Fibroblast of the conjunctiva (primary cell): ENCODE data around the gene MAD2L1.
"Not testable (repeated sequence)": the region's sequence is repeated elsewhere in the genome, so short reads cannot be mapped to it uniquely, and the experiment has no call there.

Experiments
- DNase-seq: peaks from one replicate; pipeline ENCODE4 v3.0.0-alpha.2; 2010; ENCODE audit warnings: low read depth

The MAD2L1 gene

DNA sequence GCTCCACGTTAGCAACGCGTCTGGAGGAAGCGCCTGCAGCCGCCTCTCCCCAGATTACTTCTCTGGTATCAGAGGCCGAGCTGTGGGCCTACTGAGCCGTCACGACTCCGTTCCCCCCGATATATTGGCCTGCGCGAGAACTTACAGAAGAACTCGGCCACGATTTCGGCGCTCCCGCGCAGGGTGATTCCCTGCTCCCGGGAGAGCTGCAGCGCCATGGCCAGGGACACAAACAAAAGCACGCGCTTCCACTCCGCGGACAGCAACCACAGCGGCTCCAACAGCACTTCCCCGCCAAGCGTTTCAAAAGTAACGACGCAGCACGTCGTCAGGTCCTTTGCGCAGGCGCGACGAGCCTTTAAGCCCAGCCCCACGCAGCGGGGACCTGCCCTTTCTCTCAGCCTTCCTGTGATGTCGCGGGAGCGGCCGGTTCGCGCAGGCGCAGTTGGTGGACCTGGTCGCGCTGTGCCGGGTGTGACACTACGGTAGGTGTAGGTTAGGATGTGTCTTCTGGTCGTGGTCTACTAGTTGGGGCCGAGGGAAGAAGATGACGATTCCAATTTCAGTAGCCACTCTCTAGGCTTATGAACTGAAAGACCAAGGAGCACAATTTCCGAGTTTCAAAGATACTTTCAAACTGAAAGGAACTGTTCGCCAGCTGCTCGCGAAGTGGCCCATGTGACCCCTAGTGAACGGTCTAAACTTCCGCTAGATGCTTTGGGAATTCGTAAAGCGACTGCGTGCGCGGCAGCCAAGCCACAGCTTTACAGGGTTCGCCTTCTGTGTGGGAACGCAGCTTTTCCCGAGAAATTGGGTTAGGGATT, at the start of gene MAD2L1:
TSS of gene MAD2L1 (minus strand) at position 332 of the 824 bp plus-strand sequence. CDS start at position 218, 114 bp downstream.
- peak; percentile 98 for DNase-seq

DNA sequence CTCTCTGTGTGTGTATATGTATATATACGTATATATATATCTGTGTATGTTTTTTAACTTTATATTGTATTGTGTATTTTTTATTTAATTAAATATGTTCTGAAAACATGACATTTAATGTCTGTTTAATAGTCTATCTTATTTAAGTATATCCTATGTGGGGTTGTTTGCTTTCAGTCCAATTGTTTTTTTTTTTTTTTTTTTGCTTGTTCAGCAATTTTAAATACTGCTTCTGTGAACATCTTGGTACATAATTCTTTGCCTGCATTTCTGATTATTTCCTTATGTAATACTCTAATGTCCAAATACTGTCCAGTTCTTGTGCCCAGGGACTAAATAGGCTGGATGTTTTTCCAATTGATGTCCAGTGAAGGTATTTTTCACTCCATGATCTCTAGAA, 45.1 kb upstream of the MAD2L1 start:
- DNase-seq: no peak

DNA sequence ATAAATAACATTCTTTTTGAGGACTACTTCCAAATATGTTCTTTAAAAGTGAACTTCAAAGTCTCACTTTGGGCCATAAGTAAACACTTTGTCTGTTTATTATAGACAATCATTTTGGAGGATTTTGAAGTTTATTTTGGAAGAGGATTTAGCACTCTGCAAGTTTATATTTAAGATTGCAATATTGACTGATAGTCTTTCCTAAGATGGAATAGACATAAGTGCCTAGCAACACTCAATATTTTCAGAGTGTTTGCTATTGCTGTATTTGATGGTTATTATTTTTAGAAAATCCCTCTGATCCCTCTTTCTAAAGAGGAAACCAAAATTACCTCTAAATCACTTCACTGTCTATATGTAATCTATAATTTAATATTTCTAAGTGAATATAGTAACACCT, 42.8 kb upstream of the MAD2L1 start:
- DNase-seq: no peak

DNA sequence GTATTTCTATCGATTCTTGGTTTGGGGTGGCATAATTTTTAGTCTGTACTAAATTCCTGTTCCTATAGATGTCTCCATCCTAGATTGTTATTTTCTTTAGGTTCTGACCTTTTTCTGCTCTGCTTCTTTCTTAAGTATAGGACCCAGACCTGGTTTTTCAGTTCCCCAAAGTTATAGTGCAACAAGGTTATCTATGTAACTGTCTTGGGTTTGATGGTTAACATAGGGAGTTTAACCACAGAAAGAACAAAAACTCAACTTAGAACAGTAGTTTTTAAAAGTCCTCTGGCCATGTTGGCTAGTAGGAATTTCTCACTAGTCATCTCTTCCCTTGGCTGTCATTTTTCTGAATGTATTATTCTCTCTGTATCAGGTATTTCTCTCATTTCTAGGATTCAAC, 38.8 kb upstream of the MAD2L1 start:
- no peak for DNase-seq

DNA sequence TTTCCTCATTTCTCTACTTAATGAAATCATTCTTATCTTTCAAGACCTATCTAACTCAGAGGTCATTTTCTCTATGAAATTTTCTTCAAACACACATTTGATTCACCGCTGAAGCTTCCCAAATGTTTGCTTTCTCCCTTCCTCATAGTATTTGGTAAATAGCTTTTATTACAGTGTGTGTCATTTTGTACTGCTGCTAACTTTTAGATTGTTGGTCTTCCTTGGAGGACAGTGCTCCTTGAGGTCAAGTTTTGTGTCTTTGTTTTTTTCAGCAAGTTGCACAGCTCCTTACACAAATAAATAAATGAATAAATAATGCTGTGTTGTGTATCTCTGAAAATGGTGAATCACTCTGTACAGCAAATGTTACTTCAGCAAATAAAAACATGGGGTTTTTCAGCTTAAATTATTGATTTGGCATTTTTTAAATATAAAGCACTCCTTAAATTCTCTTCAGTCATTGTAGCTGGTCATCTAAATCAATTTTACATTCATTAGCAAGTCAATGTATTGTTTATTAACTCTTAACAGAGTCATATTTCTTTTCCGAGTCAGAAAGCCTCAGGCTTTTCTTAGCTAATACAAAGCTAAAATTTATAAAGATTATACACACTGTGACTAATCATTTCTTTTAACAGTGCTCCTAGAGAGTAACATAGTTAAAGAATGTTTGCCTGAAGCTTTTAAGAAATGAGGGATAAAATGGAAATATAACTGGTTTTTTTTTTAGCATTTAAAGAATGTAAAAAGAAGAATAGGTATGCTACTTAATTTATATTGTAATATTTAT, 30.1 kb upstream of the MAD2L1 start:
- DNase-seq: no peak

DNA sequence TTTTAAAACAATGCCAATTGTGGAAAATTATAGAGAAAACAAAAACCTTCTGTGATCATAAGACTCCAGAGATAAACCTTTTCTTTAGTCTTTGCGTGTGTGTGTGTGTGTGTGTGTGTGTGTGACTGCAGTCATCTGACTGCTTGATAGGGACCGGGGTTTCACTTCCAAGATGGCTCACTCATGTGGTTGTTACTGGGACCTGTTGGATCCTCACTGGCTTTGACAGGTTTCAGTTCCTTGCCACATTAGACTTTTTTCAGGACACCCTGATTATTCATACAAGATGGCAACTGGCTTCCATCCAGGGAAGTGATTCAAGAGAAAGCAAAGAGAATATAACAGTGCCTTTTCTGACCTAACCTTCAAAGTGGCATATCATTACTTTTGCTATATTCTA, 21.9 kb upstream of the MAD2L1 start:
- no peak for DNase-seq

DNA sequence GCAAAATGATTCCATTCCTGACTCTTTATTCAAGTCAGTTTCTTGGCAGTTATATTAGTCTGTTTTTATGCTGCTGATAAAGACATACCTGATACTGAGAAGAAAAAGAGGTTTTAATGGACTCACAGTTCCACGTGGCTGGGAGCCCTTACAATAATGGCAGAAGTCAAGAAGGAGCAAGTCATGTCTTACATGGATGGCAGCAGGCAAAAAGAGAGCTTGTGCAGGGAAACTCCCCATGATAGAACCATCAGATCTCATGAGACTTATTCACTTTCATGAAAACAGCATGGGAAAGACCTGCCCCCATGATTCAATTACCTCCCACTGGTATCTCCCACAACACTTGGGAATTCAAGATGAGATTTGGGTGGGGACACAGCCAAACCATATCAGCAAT, 21.4 kb upstream of the MAD2L1 start:
- not testable (repeated sequence) for DNase-seq

DNA sequence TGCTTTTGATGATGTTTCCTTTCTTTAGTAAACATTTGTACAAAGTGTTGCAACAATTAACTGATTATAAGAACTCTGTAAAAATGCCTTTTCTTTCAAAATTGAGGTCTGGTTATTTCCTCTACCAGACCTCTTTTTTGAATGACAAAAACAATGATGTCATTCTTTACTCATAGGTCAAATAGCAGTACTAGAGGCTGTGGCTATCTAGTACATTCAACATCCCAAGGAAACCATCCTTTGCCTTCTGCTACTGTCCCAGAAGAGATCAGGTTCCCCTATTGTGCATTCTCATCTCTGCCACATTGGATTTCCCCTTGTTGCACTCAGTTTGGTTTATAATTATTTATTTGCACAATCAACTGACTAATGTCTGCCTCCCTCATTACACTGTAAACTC, 19.1 kb upstream of the MAD2L1 start:
- DNase-seq: no peak

DNA sequence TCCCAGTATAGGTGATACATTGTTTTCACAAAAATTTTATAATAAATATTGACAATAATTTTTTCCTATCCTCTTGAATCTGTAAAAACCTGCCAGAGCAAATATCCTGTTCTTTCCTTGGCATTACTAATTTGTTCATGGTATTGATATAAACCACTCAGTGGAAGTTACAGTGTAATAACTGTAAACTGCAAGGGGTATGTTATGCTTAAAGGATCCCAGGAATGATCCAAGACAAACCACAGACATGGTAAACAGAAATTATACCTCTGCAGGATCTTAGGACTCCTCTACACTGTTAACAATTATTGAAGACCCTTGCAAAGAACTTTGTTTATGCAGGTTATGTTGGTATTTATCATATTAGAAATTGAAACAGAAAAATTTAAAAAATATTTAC, 17.7 kb upstream of the MAD2L1 start:
- no peak for DNase-seq

DNA sequence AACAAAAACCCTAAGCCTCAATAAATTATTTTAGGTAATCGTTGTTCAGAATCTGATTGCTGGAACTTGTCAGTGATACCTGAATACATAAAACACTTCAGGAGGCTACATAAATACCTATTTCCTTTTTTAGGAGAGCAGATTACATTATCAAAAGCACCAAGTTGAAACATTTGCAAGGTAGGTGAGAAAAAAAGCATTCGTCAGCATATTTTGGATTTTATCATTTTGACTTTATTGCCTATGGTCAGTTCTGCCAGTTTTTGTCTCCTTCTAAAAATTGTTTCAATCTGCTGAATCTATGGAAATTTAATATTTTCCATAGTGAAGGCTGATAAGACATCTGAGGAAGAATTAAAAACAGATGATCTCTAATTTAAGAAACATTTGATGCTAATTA, 16.5 kb upstream of the MAD2L1 start:
- DNase-seq: no peak

DNA sequence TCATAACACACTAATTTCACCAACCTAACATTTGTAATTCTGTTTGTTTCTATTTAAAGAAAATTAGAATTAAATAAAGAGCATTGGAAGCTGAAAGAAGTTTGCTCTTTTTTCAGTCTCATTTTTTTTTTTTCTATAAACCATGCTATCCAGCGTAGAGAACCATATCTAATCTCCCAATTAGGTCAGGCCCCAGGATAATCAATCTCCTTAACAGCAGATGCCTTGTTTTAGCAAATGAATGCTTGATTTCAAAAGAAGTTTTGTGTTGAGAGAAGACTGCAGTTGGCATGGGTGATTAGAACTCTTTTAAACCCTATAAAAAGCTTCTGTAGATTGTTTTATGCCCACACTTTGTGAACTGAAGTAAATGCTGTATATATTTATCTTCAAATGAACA, 15.6 kb upstream of the MAD2L1 start:
- no peak for DNase-seq

DNA sequence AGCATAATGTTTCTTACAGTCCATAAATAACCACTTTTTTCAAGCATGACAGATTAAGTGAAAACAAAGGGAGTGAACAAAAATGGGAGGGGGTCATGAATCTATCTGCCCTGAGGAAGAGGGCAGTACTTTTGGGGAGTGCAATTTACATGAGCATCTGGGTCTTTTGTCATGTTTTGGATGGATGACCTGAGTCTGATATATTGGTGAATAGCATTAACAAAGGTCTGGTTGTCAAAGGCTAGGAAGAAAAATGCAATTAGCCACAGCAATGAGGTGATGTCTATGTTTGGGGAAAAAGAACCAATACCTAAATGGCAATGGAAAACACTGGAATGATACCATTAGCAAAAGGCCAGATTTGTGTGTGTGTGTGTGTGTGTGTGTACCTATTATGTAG, 15.1 kb upstream of the MAD2L1 start:
- DNase-seq: no peak

DNA sequence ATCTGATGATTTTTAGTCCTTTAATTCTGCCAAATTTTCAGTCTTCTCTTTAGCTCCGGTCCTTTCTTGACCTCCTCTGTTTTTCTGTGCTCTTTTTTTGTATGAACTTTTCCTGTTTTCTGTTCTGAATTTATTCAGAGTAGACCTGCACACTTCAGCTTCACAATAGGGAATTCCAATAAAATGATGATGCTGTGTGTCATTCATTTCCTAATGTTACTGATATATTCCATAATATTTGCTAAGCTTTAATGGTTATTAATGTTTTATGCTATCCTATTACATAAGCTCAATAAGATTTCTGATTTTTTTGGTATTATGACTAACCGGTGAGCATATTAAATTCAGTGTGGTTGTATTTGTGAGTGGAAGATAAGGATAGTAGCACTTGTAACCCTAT, 13.9 kb upstream of the MAD2L1 start:
- DNase-seq: no peak

DNA sequence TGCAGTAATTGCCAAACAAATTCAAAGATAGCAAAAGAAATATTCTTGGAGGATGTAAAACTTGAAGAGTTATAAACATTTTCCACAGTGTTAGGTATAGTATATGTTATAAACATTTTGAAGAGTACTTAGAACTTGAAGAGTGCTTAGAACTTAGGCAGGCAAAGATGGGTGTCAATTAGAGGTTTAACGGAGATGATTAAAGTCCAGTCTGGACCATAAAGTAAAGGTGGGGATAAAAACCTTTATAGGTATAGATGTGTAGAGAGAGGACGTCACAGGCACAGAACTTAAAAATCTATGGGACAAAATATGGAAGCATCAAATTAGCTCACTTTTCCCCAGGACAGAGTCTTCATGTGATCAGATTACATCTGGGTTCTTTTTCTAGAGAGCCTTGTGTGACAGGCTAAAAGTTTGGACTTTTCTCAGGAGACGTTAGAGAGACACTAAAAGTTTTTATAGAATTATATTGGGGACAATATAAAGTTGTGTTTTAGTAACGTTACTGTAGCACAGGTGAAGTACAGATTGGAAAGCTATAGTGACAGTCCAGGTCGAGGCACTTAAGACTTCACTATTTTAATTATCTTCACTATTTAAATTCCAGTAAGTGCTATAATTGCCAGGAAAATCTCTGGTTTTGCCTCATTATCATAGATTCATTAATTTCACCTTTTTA, 13.3 kb upstream of the MAD2L1 start:
- no peak for DNase-seq

DNA sequence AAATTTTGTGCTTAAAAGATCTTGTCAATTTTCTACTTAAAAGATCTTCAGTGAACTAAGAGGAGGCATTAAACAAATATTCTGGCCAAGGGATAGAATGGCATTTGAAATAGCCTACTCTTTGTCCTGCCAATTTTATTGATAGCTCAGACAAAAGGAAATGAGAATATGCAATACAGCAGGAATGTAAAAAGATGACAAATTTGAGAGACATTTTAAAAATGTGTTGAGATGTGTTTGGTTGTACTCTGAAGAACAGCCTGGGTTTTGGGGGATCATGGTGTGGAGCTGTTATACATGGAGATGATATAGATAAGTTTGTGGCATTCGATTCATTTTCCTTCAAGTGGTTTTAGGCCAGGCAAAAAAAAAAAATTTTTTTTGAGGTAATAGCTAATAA, 11.6 kb upstream of the MAD2L1 start:
- DNase-seq: no peak

DNA sequence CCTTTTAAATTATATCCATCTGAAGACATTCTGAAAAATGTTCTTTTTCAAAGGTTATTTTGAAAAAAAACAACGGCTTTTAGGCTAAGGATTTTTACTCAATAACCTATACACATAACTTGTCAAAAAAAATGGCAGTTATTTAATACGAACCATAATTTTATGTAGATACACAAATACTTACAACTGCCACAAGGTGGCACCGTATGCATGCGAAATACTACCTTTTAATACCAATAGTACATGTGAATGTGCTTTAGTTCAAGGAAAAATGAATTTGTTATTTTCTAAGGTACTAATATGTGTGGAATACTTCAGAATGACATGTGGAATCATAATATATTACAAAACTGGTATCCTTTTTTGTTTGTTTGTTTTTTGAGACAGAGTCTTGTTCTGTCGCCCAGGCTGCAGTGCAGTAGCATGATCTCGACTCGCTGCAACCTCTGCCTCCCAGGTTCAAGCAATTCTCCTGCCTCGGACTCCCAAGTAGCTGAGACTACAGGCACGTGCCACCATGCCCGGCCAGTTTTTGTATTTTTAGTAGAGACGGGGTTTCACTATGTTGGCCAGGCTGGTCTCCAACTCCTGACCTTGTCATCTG, 4.6 kb upstream of the MAD2L1 start:
- DNase-seq: peak; percentile 82

DNA sequence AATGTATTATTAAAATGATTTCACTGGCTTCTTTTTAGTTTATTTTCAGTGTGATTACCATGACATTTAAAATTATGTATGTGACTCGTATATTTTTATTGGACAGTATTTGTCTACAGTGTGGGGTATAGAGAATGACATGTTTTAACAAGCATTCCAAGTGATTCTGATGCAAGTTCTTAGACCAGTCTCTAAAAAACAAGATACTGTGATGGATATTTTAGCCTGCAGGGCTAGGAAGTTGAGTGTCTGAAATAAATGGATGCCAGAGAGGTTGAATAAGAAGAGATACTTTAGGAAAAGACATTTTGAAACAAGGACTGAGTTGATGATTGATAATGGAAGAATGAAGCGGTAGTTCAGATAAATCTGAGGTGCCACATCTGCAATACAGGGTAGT, 3.5 kb upstream of the MAD2L1 start:
- no peak for DNase-seq

DNA sequence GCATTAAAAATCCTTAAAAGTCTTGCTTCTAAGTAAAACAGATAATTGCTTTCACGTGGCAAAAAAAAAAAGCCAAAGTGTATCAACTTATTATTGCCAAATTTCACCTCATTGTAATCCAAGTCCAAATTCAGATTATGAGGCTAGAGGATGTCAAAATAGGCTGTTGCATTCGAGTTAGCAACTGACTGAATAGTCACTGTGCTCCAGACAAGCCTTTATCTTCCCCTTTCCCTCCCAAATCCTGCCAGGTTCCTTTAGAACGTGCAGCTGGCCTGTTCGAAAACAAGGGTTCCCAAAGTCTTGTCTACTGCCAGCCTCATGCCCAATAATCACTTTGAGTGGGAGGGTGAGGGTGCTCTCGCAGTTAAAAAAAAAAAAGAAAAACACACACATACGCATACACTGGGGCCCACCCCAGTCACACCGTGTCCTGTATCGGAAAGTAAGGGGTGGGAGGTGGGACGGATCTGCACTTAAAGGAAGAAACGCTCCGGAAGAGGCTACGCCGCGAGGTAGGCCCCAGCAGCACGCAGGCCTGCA, 603 bp downstream of the MAD2L1 start:
- DNase-seq: no peak

DNA sequence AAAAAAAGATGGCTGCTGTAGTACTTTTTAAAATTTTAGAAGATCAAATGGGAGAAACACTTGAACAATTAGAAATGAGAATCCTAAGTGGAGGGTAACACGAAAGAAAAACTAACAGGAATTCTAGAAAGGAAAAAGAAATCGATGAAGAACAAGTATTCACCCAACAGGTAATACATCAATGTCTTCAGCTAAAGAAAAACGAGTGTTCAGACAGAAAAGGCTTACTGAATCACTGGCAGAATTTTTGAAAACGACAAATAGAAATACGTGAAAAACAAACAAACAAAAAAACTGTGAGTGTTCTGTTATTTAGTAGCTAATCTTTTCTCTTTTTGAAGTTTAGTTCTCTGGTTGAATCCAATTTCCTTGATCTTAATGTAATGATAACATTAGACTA, 1.8 kb downstream of the MAD2L1 start:
- DNase-seq: no peak

DNA sequence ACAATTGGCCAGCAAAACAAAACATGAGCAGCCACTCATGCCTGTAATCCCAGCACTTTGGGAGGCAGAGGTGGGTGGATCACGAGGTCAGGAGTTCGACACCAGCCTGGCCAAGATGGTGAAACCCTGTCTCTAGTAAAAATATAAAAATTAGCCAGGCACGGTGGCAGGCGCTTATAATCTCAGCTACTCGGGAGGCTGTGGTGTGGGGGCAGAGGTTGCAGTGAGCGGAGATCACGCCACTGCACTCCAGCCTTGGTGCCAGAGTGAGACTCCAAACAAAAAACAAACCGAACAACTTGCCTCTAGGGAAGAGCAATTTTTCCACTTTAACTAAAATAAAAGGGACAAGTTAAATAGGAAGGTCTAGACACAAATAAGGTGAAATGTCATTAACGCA, 2.9 kb downstream of the MAD2L1 start:
- not testable (repeated sequence) for DNase-seq

DNA sequence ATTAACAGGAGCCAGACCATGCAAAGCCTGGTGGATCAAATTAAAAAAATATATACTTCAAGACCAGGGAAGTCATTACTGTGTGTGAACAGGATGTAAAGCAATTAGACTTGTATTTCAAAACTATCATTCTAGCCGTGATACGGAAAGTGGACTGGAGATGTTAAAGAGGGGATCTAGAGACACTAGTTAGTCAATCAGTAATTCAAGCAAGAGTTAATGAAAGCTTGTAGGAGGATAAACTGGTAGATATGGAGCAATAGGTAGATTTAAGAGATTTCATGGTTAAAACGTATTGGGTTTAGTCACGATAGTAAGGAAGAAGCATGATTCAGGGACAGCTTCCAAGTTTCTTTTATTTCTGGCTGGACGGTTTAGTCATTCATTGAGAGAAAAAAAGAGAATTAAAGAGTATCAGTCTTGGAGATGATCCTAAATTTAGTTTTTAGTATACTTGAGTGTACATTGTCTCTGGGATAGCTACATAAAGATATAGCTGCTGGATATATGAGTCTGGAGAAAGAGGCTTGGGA, 3.9 kb downstream of the MAD2L1 start:
- DNase-seq: no peak

DNA sequence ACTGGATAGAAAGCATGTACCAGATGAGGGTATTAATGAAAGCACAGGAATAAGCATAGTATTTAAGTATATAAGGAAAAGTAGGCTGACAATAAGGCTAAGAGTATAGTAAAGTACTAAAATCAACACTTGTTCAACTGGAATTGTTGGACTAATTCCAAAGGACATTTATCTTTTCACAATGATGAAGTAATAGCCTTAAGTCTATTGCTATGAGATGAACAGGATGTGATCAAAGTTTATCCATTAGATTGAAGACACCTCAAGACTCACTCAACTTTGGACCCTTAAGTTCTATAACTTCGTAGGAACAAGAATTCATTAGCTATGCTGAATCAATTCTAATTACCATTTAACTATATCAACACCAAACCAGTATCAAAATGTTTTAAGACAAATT, 7.6 kb downstream of the MAD2L1 start:
- no peak for DNase-seq
